Lower leg skin (tissue), 4 donors: ENCODE data around the gene CCDC40. TPM values are rescaled to one million over a fixed set of nuclear protein-coding genes. Genes with fewer than 3 reads are reported as not detected.

Experiments
- DNase-seq, 2 donors: peaks; one replicate each; pipeline ENCODE4 v3.0.0-alpha.2; 2019; ENCODE audit warnings: low spot score in 2 of 2
- H3K4me3 ChIP-seq: fragments of 200-600 bp; sonication (generic); 2 replicates; pipeline ENCODE4 v1.5.1; 2017; ENCODE audit warnings: mild to moderate bottlenecking, low read depth; ENCODE audit not compliant: poor library complexity, severe bottlenecking
- CTCF ChIP-seq, 3 donors: fragments of 450-650 bp; IDR thresholded peaks; one replicate each; pipeline ENCODE4 v1.5.1; 2016; ENCODE audit warnings: antibody characterized with exemption in 3 of 3, mild to moderate bottlenecking in 3 of 3, moderate library complexity in 2 of 3
- POLR2A ChIP-seq, 2 donors: fragments of 450-650 bp; IDR thresholded peaks; one replicate each; pipeline ENCODE4 v1.6.1; 2016 to 2017; ENCODE audit warnings: antibody characterized with exemption in 2 of 2, mild to moderate bottlenecking in 1 of 2, moderate library complexity in 1 of 2
- WGBS, 2 donors: methylation state at CpG; one replicate each; pipeline ENCODE4 v1.1.5; 2018; 5-methylcytosine and 5-hydroxymethylcytosine counted together
- intact Hi-C: fragments of 100-400 bp; cut with DNase I; formaldehyde crosslinking; loops from one replicate; pipeline ENCODE4 v1.15.0; 2023; ENCODE audit warnings: low total_unique reads
- total RNA-seq, 4 donors: library from RNA; depleted of rRNA; stranded (reverse); fragments of >200 nt; gene quantifications; one replicate each; pipeline ENCODE4 v1.1.0, GENCODE V29; 2016

Gene CCDC40
- total RNA-seq, 4 donors from 2014 or later, result 1.2 to 5.8 (median 2.1) TPM

GRCh38 chr17:80123791-80124190, 87.3 kb downstream of the CCDC40 start:
- peak in 1 of 2 donors; percentile 79 for DNase-seq
- no peak overlapping the region for H3K4me3 ChIP-seq
- no peak for TF ChIP-seq POLR2A (IDR thresholded peaks at IDR 0.05)
- no peak for TF ChIP-seq CTCF (IDR thresholded peaks at IDR 0.05)
- WGBS, 2 donors, result 72 to 74% methylated on average over 15 of the region's 15 CpGs
- intact Hi-C loops, result no loop called here

GRCh38 chr17:80124351-80124981, 88.0 kb downstream of the CCDC40 start:
- no peak for TF ChIP-seq CTCF (IDR thresholded peaks at IDR 0.05)
- no peak for TF ChIP-seq POLR2A (IDR thresholded peaks at IDR 0.05)
- H3K4me3 ChIP-seq, result no peak overlapping the region
- intact Hi-C loops, result no loop called here
- 42 to 45% methylated on average over 14 to 15 of the region's 15 CpGs for WGBS, 2 donors
- peak in 1 of 2 donors; percentile 84 for DNase-seq

- intact Hi-C loops, result no loop called here
- no peak for TF ChIP-seq POLR2A (IDR thresholded peaks at IDR 0.05)
- no peak for TF ChIP-seq CTCF (IDR thresholded peaks at IDR 0.05)
- peak in 1 of 2 donors; percentile 70 for DNase-seq
- WGBS, 2 donors, result 67 to 70% methylated on average over 14 of the region's 14 CpGs
- H3K4me3 ChIP-seq, result no peak overlapping the region
These were observed 89.4 kb downstream of the CCDC40 start for GRCh38 chr17:80125656-80126448.

- 83% methylated on average over 3 of the region's 3 CpGs for WGBS, 2 donors
- DNase-seq, result peak in 1 of 2 donors; percentile 23
- TF ChIP-seq POLR2A (IDR thresholded peaks at IDR 0.05) (no peak), CTCF (IDR thresholded peaks at IDR 0.05) (no peak)
- intact Hi-C loops, result no loop called here
- H3K4me3 ChIP-seq, result no peak overlapping the region
These were observed 89.9 kb downstream of the CCDC40 start for GRCh38 chr17:80126449-80126715.

GRCh38 chr17:80129006-80129565, 92.6 kb downstream of the CCDC40 start:
- DNase-seq, result no peak
- H3K4me3 ChIP-seq, result no peak overlapping the region
- TF ChIP-seq POLR2A (IDR thresholded peaks at IDR 0.05) (no peak), CTCF (IDR thresholded peaks at IDR 0.05) (no peak)
- intact Hi-C loops, result no loop called here
- WGBS, 2 donors, result 38 to 43% methylated on average over 4 of the region's 4 CpGs
